ENCODE data around the gene LMF2. TPM values are rescaled to one million over a fixed set of nuclear protein-coding genes. Genes with fewer than 3 reads are reported as not detected.
A peak's percentile ranks its signal among the peaks of the same experiment; 100 is the strongest.

The LMF2 gene
- total RNA-seq, 4 donors from 2014 or later: 19.7 to 61.3 (median 32.0) TPM

DNA sequence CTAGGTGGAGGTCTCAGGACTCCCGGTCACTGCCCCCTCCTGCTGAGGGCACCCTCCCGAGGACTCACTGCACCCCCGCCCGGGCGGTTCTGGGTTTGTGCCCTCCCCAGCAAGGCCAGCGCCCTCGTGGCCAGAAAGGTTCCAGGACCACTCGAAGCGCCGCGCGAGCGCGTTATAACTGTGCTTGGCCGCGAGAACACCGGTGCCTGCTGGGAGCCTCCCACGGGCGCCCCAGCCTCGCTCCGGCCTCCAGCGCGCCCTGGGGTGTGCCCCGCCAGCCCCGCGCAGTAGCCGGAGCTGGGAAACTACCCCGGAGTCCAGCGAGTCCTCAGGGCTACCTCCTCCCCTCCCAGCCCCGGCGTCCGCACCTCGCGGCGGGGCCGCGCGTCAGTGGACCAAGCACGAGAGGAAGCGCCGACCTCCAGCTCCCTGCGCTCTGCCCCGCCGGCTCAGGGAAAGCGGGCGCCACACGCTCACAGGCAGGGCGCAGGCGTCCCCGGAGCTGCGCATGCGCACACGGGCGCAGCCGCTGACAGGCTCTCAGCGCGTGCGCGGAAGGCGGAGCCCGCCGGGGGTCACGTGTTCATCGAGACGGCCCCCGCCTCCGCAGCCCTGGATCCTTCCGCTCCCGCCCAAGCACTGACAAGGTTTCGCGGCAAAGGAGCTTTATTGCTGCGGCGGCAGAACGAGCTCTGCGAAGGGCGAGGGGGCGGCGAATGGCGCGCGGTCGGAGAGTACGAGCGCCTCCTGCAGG, 17.8 kb upstream of the LMF2 start, which contains the start of gene SCO2:
SCO2 (minus strand) TSS at position 495 of the 754 bp plus-strand sequence. CDS start 1,187 bp downstream, outside the sequence.
- intact Hi-C loops (cut with DNase I; ENCODE audit: low total_unique reads): no loop called here
- Histone ChIP-seq H3K27me3 (peaks cover 0 to 8% of the 10 kb centered on the region in 2 donors), H3K36me3 (no peaks in the 10 kb centered on the region), H3K4me1 (no peaks in the 10 kb centered on the region), H3K9me3 (no peaks in the 10 kb centered on the region), H3K4me3 (peak within 1 kb of the TSS; percentile 72 to 83), H3K27ac (peak within 1 kb of the TSS; percentile 86 to 88)
- peak; percentile 97 for DNase-seq
- TF ChIP-seq POLR2A (IDR thresholded peaks at IDR 0.05) (peak; percentile 68 to 80), CTCF (IDR thresholded peaks at IDR 0.05) (peak in 3 of 4 experiments; percentile 16 to 55 (median 53))

DNA sequence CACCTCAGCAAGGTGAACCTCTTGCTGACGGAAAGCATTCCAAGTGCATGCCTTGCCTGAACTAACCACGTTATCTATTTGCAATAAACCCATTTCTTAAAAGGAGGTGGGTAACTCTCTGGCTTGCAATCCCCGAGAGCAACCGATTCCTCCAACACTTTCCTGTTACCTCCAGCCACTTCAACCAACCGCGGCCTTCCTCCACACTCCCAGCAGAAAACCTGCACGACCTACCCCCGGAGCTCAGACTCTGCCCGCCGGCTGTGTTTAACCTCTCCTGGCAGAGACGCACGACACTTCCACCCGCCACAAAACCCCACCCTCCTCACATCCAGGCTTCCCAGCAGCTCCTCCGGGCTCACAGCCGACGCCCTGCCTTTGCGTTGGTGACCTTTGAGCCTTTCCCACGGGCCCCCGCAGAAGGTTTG, 17.2 kb upstream of the LMF2 start:
- DNase-seq: no peak
- Histone ChIP-seq H3K4me3 (peak overlapping the region; percentile 72 to 83), H3K27ac (peak overlapping the region; percentile 86 to 88), H3K36me3 (no peaks in the 10 kb centered on the region), H3K9me3 (no peaks in the 10 kb centered on the region), H3K27me3 (peaks cover 0 to 2% of the 10 kb centered on the region in 2 donors), H3K4me1 (no peaks in the 10 kb centered on the region)
- intact Hi-C loops (cut with DNase I; ENCODE audit: low total_unique reads): no loop called here
- no peak for TF ChIP-seq CTCF (IDR thresholded peaks at IDR 0.05)
- no peak for TF ChIP-seq POLR2A (IDR thresholded peaks at IDR 0.05)

DNA sequence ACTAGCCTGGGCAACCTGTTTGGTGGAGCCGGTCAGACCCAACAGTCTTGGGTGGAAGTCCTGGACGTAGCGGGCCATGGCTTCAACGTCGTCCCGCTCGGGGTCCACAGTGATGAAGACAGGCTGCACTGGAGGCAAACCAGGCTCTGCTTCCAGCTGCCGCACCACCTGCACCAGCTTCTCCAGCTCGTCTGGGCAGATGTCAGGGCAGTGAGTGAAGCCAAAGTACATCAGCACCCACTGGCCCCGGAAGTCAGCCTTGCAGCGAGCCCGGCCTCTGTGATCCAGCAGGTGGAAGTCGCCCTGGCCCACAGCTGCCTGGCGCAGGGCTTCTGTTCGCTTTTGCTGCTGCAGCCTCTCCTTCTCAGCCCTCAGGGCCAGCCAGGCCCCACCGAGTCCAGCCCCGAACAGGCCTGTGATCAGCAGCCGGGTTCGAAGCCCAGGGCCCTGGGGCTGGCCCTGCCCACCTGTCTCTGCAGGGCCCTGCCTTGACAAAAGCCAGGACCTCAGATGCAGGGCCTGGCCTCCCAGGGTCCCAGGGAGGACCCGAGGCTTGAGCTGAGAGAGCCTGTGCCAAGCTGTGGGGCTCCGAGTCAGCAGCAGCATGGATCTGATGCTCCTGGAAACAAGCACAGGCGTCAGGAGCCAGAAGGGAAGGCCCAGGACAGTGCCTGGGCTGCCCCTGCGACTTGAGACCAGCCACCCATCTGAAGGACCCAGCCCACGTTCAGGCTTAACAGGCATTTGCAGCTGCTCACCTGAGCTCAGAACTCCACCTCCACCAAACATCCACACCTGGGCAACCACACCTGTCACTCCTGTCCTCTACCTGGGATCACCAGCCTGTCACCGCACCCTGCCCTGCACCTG, 16.5 kb upstream of the LMF2 start:
- H3K27me3 ChIP-seq: no peaks in the 10 kb centered on the region
- H3K36me3 ChIP-seq: no peaks in the 10 kb centered on the region
- no peaks in the 10 kb centered on the region for H3K4me1 ChIP-seq
- DNase-seq: no peak
- no peak overlapping the region for H3K27ac ChIP-seq
- H3K4me3 ChIP-seq: peak overlapping the region in 1 of 2 donors; percentile 72
- intact Hi-C loops (cut with DNase I; ENCODE audit: low total_unique reads): no loop called here
- H3K9me3 ChIP-seq: no peaks in the 10 kb centered on the region
- no peak for TF ChIP-seq POLR2A (IDR thresholded peaks at IDR 0.05)
- TF ChIP-seq CTCF (IDR thresholded peaks at IDR 0.05): no peak

DNA sequence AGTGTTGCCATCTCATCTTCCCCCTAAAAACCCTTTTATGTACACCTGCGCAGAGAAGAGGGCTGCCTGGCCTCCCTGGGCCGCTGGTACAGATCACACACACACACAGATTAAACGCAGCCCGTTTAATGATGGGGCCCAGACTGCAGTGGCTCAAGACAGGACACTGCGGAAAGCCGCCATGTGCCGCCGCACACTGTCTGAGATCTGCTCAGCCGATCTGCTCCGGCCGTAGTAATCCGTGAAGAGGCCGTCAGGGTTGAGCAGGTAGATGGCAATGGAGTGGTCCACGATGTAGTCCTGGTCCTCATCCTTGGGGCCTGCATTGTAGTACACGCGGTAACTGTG, 15.9 kb upstream of the LMF2 start:
- no peak for TF ChIP-seq CTCF (IDR thresholded peaks at IDR 0.05)
- TF ChIP-seq POLR2A (IDR thresholded peaks at IDR 0.05): no peak
- Histone ChIP-seq H3K4me1 (no peaks in the 10 kb centered on the region), H3K27ac (no peak overlapping the region), H3K36me3 (no peaks in the 10 kb centered on the region), H3K27me3 (no peaks in the 10 kb centered on the region), H3K4me3 (no peak overlapping the region), H3K9me3 (no peaks in the 10 kb centered on the region)
- no peak for DNase-seq
- intact Hi-C loops (cut with DNase I; ENCODE audit: low total_unique reads): no loop called here

All from uterus (tissue), 4 donors.